WERI-Rb-1 (cell line): ENCODE results near the gene MCF2L2.

Experiments used
- DNase-seq: peaks from one replicate; pipeline ENCODE4 v3.0.0-alpha.2; 2020
- H3K27ac ChIP-seq: fragments of 250-450 bp; sonication (Bioruptor Pico); 2 replicates; pipeline ENCODE4 v1.5.1; 2020; ENCODE audit warnings: mild to moderate bottlenecking, moderate library complexity
- H3K27me3 ChIP-seq: fragments of 250-450 bp; sonication (Bioruptor Pico); 2 replicates; pipeline ENCODE4 v1.5.1; 2021; ENCODE audit warnings: mild to moderate bottlenecking, low read depth, moderate library complexity; ENCODE audit not compliant: insufficient read depth, severe bottlenecking
- H3K36me3 ChIP-seq: fragments of 250-450 bp; sonication (Bioruptor Pico); 2 replicates; pipeline ENCODE4 v1.5.1; 2020; ENCODE audit warnings: mild to moderate bottlenecking, moderate library complexity
- H3K4me3 ChIP-seq: 2 replicates; pipeline ENCODE4 v1.5.1; 2011; ENCODE audit warnings: low read depth, mild to moderate bottlenecking, control low read depth, low read length
- H3K9me3 ChIP-seq: fragments of 250-450 bp; sonication (Bioruptor Pico); 2 replicates; pipeline ENCODE4 v1.5.1; 2021; ENCODE audit warnings: mild to moderate bottlenecking, moderate library complexity; ENCODE audit not compliant: severe bottlenecking
- CTCF ChIP-seq: IDR thresholded peaks from 2 replicates; pipeline ENCODE4 v1.5.1; 2011; ENCODE audit warnings: low read depth, mild to moderate bottlenecking, control low read depth, inconsistent platforms, low read length

The MCF2L2 gene

GRCh38 chr3:183315739-183316138 is 112.7 kb downstream of the MCF2L2 start:
- DNase-seq: no peak
- Histone ChIP-seq H3K27me3 (no peaks in the 10 kb centered on the region), H3K27ac (no peak overlapping the region), H3K4me3 (no peak overlapping the region), H3K36me3 (no peaks in the 10 kb centered on the region), H3K9me3 (no peaks in the 10 kb centered on the region)
- no peak for TF ChIP-seq CTCF

GRCh38 chr3:183313764-183314163 is 114.7 kb downstream of the MCF2L2 start:
- no peaks in the 10 kb centered on the region for H3K27me3 ChIP-seq
- H3K36me3 ChIP-seq: no peaks in the 10 kb centered on the region
- no peaks in the 10 kb centered on the region for H3K9me3 ChIP-seq
- no peak overlapping the region for H3K27ac ChIP-seq
- TF ChIP-seq CTCF: no peak
- DNase-seq: no peak
- H3K4me3 ChIP-seq: no peak overlapping the region

- DNase-seq: no peak
- no peak overlapping the region for H3K4me3 ChIP-seq
- no peaks in the 10 kb centered on the region for H3K36me3 ChIP-seq
- no peak overlapping the region for H3K27ac ChIP-seq
- no peaks in the 10 kb centered on the region for H3K9me3 ChIP-seq
- no peak for TF ChIP-seq CTCF
- H3K27me3 ChIP-seq: no peaks in the 10 kb centered on the region
Measured at GRCh38 chr3:183313351-183313750, 115.1 kb downstream of the MCF2L2 start.

- no peak overlapping the region for H3K4me3 ChIP-seq
- H3K9me3 ChIP-seq: no peaks in the 10 kb centered on the region
- TF ChIP-seq CTCF: no peak
- H3K27ac ChIP-seq: no peak overlapping the region
- H3K36me3 ChIP-seq: no peaks in the 10 kb centered on the region
- no peak for DNase-seq
- H3K27me3 ChIP-seq: no peaks in the 10 kb centered on the region
Measured at GRCh38 chr3:183312433-183312832, 116.0 kb downstream of the MCF2L2 start.

GRCh38 chr3:183310936-183311335 is 117.5 kb downstream of the MCF2L2 start:
- TF ChIP-seq CTCF: no peak
- DNase-seq: no peak
- no peaks in the 10 kb centered on the region for H3K9me3 ChIP-seq
- no peak overlapping the region for H3K27ac ChIP-seq
- H3K36me3 ChIP-seq: no peaks in the 10 kb centered on the region
- no peak overlapping the region for H3K4me3 ChIP-seq
- H3K27me3 ChIP-seq: no peaks in the 10 kb centered on the region

- no peaks in the 10 kb centered on the region for H3K9me3 ChIP-seq
- TF ChIP-seq CTCF: no peak
- no peak overlapping the region for H3K27ac ChIP-seq
- DNase-seq: no peak
- H3K36me3 ChIP-seq: no peaks in the 10 kb centered on the region
- no peaks in the 10 kb centered on the region for H3K27me3 ChIP-seq
- no peak overlapping the region for H3K4me3 ChIP-seq
Measured at GRCh38 chr3:183309276-183309675, 119.1 kb downstream of the MCF2L2 start.
